Measurements from ENCODE around the gene CDH10. TPM values are rescaled to one million over a fixed set of nuclear protein-coding genes. Genes with fewer than 3 reads are reported as not detected.

CDH10 gene
- total and polyA plus RNA-seq, 2 of the 4 experiments (the other 2 are of a cell fraction) = 0.18 to 0.21 TPM

DNA sequence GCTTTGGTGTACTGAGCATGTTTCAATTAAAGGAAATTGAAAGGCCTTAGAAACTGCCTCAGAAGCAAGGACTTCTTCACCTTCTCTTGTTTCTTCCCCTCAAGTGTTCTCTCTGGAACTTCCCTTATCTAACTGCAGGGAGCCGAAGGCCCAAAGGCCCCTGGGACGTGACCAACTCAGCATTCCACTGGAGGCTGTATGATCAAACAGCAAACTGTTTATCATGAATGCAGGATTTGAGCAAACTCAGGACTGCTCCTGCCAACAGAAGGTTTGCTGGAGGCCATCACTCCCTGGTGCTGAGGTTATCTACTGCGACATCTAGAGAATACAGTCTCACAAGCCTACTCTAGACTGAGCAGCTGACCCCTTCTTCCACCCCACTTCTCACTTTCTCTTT, 4.8 kb upstream of the CDH10 start:
- ATAC-seq (ENCODE audit: low read depth) = no peak
- ChIA-PET POLR2A (ENCODE audit: unreplicated experiment) (no interaction called here), CTCF (no interaction called here)
- in situ Hi-C loops (cut with MboI; ENCODE audit: low sequenced_read_pairs) (no loop called here), dilution Hi-C loops (cut with HindIII; ENCODE audit: low sequenced_read_pairs, unreplicated experiment) (no loop called here), intact Hi-C loops (cut with micrococcal nuclease) (no loop called here)
- no peaks in the 10 kb centered on the region for H3K4me1 ChIP-seq (ENCODE audit: control insufficient read depth, insufficient read depth, low read length)
- no peak overlapping the region for H4K91ac ChIP-seq (ENCODE audit: insufficient read depth, low read depth, low read length)
- H3K27ac ChIP-seq (ENCODE audit: insufficient read depth, low read length) = no peak overlapping the region
- 10% methylated on average over 2 of the region's 3 CpGs; no CpG with 5 or more reads in 1 of the 2 experiments for WGBS, 2 experiments (ENCODE audit: extremely low coverage in 2 of 2, insufficient read length in 1 of 2)
- no peak overlapping the region for H4K8ac ChIP-seq (ENCODE audit: low read depth in 2 of 2, low read length in 2 of 2)
- no peak overlapping the region for H3K4me3 ChIP-seq (ENCODE audit: insufficient read depth, low read depth, low read length)
- no peak overlapping the region for H2BK120ac ChIP-seq (ENCODE audit: low read depth, low read length)
- H2AFZ ChIP-seq (replicated peaks; ENCODE audit: low read length, poor library complexity) = no peak overlapping the region
- H3K79me1 ChIP-seq (ENCODE audit: low read depth in 1 of 2, low read length in 2 of 2) = no peaks in the 10 kb centered on the region
- no peak overlapping the region for H3K56ac ChIP-seq (ENCODE audit: extremely low read depth, insufficient read depth, low read length)
- BruUV-seq (replicated peaks) = no TSS peak
- no peak overlapping the region for H2AK5ac ChIP-seq (ENCODE audit: low read depth, low read length)
- no peak overlapping the region for H3K9ac ChIP-seq (ENCODE audit: low read depth, low read length)
- no peaks in the 10 kb centered on the region for H3K27me3 ChIP-seq (ENCODE audit: control insufficient read depth, insufficient read depth, low read length)
- no peak overlapping the region for H3K18ac ChIP-seq (ENCODE audit: low read depth, low read length)
- no peak overlapping the region for H4K5ac ChIP-seq (ENCODE audit: low read depth, low read length)
- no peak overlapping the region for H3K4me2 ChIP-seq (ENCODE audit: low read depth, low read length)
- no peaks in the 10 kb centered on the region for H3K9me1 ChIP-seq (ENCODE audit: insufficient read depth, low read length)
- H2BK5ac ChIP-seq (ENCODE audit: low read depth, low read length, poor library complexity, severe bottlenecking) = no peak overlapping the region
- H3K4ac ChIP-seq (ENCODE audit: low read depth, low read length) = no peak overlapping the region
- H4K20me1 ChIP-seq (ENCODE audit: insufficient read depth, low read length) = no peaks in the 10 kb centered on the region
- DNase-seq = no peak
- H3K23ac ChIP-seq (ENCODE audit: low read depth, low read length) = no peak overlapping the region
- H2AK9ac ChIP-seq (replicated peaks; ENCODE audit: low read depth, low read length, poor library complexity) = no peak overlapping the region
- peaks cover 4% of the 10 kb centered on the region for H3K9me3 ChIP-seq (ENCODE audit: control insufficient read depth, insufficient read depth, low read length)
- TF ChIP-seq MXI1 (IDR thresholded peaks at IDR 0.05; ENCODE audit: borderline replicate concordance, low read depth, low read length) (no peak), MAFK (IDR thresholded peaks at IDR 0.05; ENCODE audit: low read depth, low read length) (no peak), CHD1 (IDR thresholded peaks at IDR 0.05; ENCODE audit: low read depth, low read length) (no peak), CEBPB (IDR thresholded peaks at IDR 0.05; ENCODE audit: low read depth, low read length) (no peak), FOS (IDR thresholded peaks at IDR 0.05; ENCODE audit: low read depth, low read length) (no peak)
- no peak overlapping the region for H3K14ac ChIP-seq (replicated peaks; ENCODE audit: low read depth, low read length)
- no peak overlapping the region for H2BK20ac ChIP-seq (ENCODE audit: low read depth, low read length)
- no peak overlapping the region for H2BK15ac ChIP-seq (ENCODE audit: low read depth, low read length)
- H3K36me3 ChIP-seq (ENCODE audit: control insufficient read depth, insufficient read depth, low read length) = no peaks in the 10 kb centered on the region

Measured in IMR-90 (cell line).